DMS 273 (cell line): ENCODE results near the gene ORMDL2.
"Not testable (repeated sequence)": the region's sequence is repeated elsewhere in the genome, so short reads cannot be mapped to it uniquely, and the experiment has no call there.

Experiments used
- DNase-seq: peaks from one replicate; lab custom pipeline; 2025; ENCODE audit not compliant: unreplicated experiment; lab: John Stamatoyannopoulos, UW

The ORMDL2 gene

DNA sequence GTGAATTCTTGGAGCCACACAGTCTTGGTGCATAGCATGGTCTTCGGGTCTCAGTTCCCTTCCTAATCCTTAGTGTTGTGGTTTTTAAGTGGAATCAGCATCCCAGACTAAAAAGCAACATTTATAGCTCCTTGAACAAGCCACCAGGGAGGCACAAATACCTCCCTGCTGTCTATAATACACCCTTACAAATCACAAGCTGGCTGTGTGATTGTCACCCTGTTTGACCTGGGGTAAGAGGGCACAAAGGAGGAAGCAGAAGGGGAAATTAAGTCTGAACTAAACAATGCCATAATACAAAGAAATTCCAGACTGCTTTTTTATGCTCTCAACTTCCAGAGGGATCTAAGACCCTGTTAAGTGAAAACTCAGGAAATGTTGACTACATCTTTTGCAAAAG is 32.6 kb downstream of the ORMDL2 start:
- no peak for DNase-seq

DNA sequence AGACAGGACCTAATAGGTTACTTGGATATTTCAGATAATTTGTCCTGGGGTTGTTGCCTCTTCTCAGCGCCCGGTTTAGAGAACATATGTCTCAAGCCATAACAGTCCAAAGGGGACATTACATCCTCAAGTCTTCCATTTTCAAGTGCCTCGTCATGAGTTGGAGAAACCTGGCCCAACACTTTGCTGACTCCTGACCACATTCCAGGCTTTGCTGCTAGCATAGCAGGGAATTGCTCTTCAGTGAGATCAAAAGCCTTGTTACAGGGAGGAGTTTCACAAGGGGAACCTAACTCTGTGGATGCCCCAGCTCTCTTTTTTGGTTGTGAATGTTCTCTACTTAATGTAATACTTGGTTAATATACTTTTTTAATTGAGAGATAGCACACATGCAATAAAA is 33.1 kb downstream of the ORMDL2 start:
- DNase-seq: no peak

GRCh38 chr12:55852740-55853139 is 34.9 kb downstream of the ORMDL2 start:
- no peak for DNase-seq

- DNase-seq: no peak
These were observed 43.6 kb downstream of the ORMDL2 start for GRCh38 chr12:55861396-55861795.

DNA sequence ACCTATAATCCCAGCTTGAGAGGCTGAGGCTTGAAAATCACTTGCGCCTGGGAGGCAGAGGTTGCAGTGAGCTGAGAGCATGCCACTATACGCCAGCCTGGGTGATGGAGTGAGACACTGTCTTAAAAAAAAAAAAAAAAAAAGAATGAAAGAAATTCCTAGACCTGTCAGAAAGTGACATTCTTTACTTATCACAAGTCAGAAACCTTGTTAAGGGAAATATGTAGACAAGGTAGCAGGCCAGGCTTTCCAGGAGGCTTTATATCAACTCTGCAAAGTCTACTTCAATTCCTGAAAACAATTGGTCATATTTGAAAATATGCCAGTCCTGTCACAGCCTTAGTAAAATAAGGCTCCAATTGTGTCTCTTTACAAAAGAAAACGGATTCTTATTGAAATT is 44.0 kb downstream of the ORMDL2 start:
- no peak for DNase-seq

DNA sequence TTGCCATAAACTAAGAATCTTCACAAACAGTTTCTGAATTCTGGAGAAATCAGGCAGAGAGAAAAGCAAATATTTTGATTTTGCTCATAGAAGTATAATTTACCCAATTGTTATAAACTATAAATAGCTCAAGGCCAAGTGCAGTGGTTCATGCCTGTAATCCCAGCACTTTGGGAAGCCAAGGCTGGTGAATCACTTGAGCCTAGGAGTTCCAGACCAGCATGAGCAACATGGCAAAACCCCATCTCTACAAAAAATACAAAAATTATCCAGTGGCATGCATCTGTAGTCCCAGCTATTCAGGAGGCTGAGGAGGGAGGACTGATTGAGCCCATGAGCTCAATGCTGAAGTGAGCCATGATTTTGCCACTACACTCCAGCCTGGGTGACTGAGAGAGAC is 44.4 kb downstream of the ORMDL2 start:
- DNase-seq: no peak

- DNase-seq: not testable (repeated sequence)
These were observed 45.1 kb downstream of the ORMDL2 start for GRCh38 chr12:55862931-55863330.

DNA sequence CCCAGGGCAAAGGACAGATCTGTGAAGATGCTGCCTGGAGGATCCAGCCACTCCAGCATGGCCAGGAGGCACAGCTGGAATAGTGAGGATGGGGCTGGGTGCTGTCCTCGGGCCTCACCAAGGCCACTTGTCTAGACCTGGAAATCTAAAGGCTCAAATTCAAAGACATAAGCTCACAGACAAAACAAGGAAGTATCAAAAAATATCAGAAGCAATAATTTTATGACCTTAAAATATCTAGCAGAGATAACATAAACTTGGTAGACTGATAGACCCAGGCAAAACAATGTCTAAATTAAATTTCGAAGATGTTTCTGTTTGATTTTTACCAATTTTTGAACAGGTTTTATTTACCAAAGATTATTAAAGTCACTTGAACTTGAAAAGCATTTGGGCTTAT is 47.5 kb downstream of the ORMDL2 start:
- DNase-seq: no peak

- DNase-seq: not testable (repeated sequence)
These were observed 48.7 kb downstream of the ORMDL2 start for GRCh38 chr12:55866454-55867004.
